ENCODE results near the gene USP28.
"Not testable (repeated sequence)": the region's sequence is repeated elsewhere in the genome, so short reads cannot be mapped to it uniquely, and the experiment has no call there.

Gene USP28

DNA sequence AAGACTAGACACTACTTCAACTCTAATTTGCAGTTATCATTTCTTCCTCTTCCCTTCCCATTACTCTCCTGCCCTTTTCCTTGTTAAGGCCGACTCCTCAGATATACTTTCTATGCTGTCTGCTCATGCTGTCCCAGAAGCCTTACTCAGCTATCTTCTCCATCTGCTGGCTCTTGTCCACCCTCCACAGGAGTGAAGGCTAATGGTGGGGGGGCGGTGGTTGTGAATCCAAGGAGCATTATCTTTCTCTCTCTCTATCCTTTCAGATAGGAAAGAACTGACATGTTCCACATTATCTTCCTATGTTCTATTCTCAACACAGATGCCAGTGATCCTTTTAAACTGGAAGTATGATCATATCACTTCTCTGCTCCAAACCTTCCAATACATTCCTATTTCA lies 37.4 kb downstream of the USP28 start:
- DNase-seq (ENCODE audit: low spot score): no peak

DNA sequence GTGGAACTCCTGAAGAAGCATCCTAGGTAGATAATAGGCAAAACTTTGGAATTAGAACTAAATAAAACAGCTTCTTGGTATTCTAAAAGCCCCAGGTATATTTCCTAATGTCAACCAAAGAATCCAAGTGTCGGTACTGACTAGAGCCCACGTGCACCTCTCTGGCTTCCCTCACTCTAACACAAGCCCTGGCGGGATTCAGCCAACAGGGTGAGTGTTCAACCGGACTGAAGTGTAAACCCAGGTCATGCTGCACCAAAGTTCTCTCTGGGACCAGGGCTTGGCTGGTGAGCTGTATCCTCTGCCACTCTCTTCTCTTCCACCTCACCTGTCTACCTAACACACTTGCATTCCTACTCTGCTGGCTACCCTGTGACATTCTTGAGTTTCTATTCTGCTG lies 40.1 kb downstream of the USP28 start:
- DNase-seq (ENCODE audit: low spot score): no peak

- no peak for DNase-seq (ENCODE audit: low spot score)
Observed at GRCh38 chr11:113833151-113833550, 42.2 kb downstream of the USP28 start.

- no peak for DNase-seq (ENCODE audit: low spot score)
Observed at GRCh38 chr11:113831314-113831713, 44.1 kb downstream of the USP28 start.

DNA sequence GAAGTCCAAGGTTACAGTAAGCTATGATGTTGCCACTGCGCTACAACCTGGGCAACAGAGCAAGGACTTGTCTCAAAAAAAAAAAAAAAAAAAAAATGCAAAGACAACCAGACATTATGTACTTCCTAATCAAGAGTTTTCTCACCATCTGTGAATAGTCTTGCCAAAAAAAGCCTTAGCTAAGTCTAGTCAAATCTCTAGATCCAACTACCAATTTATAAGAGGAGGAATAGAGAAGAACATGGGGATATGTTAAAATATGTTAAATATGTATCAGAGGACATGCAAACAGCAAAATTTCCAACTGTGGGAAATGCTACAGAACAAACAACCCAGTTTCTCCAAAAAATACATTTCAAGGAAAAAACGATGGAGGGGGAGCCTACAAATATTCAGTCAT lies 45.6 kb downstream of the USP28 start:
- DNase-seq (ENCODE audit: low spot score): no peak

DNA sequence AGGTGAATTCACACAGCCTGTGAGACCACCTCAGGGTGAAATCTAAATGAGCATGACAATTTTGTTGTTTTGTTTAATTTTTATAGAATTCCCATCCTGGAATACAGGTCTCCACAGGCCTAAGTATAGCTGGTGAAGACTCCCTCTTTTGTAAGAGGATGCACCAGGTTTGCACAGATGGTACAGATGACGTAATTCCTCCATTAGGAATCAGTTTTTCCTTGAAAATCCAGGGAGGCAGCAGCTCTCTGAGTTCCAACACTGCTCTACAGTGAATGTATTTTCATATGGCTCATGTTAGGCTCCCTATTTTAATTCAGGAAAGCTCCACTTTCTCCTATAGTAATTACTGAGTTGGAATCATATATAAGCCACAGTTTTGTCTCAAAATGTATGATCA lies 47.2 kb downstream of the USP28 start:
- no peak for DNase-seq (ENCODE audit: low spot score)

DNA sequence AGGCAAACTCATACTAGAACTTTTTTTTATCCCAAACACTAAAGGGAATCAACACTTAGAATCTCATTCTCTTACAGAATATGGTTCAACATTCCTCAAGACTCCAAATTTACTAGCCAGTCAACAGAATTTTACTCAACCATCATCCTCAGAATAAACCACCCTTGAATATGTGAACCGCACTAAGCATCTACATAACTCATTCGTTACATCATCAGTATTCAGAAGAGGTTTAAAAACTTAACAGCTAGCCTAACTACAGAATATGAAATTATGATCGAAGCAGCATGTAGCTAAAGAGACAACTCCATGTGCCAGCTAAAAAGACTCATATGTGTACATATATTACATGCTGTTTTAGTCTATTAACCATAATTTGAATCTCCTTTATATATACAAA lies 47.9 kb downstream of the USP28 start:
- no peak for DNase-seq (ENCODE audit: low spot score)

DNA sequence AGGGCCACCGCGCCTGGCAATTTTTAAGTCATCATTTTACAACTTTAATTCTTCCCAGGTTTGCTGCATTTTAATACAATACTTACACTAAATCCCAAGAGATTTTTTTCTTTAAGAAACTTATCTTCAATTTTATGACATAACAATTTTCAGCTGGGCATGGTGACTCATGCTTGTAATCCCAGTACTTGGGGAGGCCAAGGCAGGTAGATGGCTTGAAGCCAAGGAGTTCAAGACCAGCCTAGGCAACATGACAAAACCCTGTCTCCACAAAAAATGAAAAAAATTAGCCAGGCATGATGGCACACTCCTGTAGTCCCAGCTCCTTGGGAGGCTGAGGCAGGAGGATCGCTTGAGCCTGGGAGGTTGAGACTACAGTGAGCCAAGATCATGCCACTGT lies 56.9 kb downstream of the USP28 start:
- DNase-seq (ENCODE audit: low spot score): no peak

GRCh38 chr11:113817626-113818025 lies 57.7 kb downstream of the USP28 start:
- DNase-seq (ENCODE audit: low spot score): no peak

GRCh38 chr11:113817162-113817561 lies 58.2 kb downstream of the USP28 start:
- no peak for DNase-seq (ENCODE audit: low spot score)

- DNase-seq (ENCODE audit: low spot score): no peak
Observed at GRCh38 chr11:113814181-113814580, 61.2 kb downstream of the USP28 start.

GRCh38 chr11:113808931-113809330 lies 66.4 kb downstream of the USP28 start:
- DNase-seq (ENCODE audit: low spot score): no peak

- DNase-seq (ENCODE audit: low spot score): peak; percentile 30
Observed at GRCh38 chr11:113806406-113806805, 69.0 kb downstream of the USP28 start.

DNA sequence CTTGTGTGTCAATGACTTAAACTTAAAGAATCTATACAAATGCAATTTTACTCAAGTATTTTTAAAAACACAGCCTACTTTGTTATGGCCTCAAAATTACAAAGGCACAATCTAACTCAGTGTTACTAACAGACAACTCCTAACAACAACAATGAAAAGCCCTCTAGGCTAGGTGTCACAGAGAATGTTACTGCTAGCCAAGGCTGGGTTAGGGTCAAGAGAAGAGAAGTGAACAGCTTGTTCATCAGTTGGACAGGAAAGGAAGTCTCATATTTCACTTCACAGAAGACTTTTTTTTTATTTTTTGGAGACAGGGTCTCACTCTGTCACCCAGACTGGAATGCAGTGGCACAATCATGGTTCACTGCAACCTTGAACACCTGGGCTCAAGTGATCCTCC lies 69.7 kb downstream of the USP28 start:
- DNase-seq (ENCODE audit: low spot score): no peak

DNA sequence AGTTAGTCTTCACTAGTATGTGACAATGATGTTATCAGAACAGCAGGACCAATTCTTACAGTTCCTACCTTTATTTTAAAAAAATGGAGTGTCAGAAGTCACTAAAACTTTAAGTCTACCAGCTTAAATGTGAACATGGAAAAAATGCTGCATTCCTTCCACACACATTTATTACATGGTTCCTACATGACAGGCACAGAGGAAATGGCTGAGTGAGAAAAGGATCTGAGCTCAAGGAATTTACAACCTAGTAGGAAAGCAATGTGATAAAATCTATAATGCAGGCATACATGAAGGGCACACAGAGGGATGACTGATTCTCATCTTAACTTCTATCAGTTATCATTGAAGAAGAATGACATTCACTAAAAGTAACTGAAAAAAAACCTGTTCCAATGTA lies 72.8 kb downstream of the USP28 start:
- no peak for DNase-seq (ENCODE audit: low spot score)

- peak; percentile 73 for DNase-seq (ENCODE audit: low spot score)
Observed at GRCh38 chr11:113796663-113797259, 78.6 kb downstream of the USP28 start.

DNA sequence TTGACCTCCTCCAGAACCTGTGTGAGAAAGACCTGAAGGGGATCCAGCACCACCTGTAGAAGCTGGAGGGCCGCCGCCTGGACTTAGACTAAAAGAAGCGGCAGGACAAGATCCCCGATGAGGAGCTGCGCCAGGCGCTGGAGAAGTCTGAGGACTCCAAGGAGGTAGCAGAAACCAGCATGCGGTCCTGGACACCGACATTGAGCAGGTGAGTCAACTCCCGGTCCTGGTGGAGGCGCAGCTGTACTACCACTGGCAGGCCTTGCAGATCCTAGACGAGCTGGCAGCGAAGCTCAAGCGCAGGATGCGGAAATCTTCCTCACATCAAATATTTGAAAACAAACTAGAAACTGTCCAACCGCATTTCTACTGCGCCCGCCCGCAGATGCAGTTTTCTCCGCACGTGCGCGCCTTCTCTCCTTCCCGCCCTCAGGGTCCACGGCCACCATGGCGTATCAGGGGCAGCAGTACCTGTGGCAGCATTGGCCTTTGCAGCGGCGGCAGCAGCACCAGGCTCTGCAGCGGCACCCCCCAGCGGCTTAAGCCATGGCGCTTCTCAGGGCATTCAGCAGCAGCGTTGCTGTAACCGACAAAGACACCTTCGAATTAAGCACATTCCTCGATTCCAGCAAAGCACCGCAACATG lies 85.6 kb downstream of the USP28 start:
- no peak for DNase-seq (ENCODE audit: low spot score)

DNA sequence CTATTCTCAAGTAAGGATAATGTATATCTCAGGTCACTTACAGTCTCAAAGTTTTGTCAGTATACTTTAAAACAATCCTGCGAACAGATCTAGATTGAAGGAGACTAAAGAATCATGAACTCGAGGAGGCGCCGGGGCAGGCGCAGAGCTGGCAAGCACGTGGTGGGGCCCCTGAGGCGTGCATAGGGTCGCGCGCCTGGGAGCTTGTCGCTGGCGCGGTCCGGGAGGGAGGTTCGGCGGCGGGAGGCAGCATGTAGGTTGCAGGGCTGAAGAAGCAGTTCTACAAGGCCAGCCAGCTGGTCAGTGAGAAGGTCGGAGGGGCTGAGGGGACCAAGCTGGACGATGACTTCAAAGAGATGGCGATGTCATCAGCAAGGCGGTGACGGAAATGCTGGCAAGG lies 86.4 kb downstream of the USP28 start:
- DNase-seq (ENCODE audit: low spot score): not testable (repeated sequence)

GRCh38 chr11:113782134-113782533 lies 93.2 kb downstream of the USP28 start:
- no peak for DNase-seq (ENCODE audit: low spot score)

- no peak for DNase-seq (ENCODE audit: low spot score)
Observed at GRCh38 chr11:113781682-113782081, 93.7 kb downstream of the USP28 start.

GRCh38 chr11:113779496-113779895 lies 95.9 kb downstream of the USP28 start, which contains the start of gene CLDN25:
Gene CLDN25, plus strand, starts transcription at chr11:113779796. Its CDS starts 0 bp downstream, at chr11:113779796.
- DNase-seq (ENCODE audit: low spot score): no peak

- DNase-seq (ENCODE audit: low spot score): peak; percentile 64
Observed at GRCh38 chr11:113778111-113778910, 97.1 kb downstream of the USP28 start.

- no peak for DNase-seq (ENCODE audit: low spot score)
Observed at GRCh38 chr11:113774174-113774503, 101.2 kb downstream of the USP28 start.
